Stimulated activated CD8-positive, alpha-beta memory T cell treated with anti-CD3 and anti-CD28 coated beads, Interleukin-12 subunit alpha, Interleukin-12 subunit beta, amount 100 ng/mL, for 4 hours (primary cell): ENCODE measurements around the gene SAMSN1.

Source experiments
- DNase-seq: peaks from one replicate; pipeline ENCODE4 v3.0.0-alpha.2; 2020; ENCODE audit warnings: low read depth

Gene SAMSN1

GRCh38 chr21:14484188-14485009, 61.7 kb downstream of the SAMSN1 start:
- DNase-seq: no peak

GRCh38 chr21:14483296-14483695, 62.8 kb downstream of the SAMSN1 start:
- no peak for DNase-seq

GRCh38 chr21:14482165-14482564, 64.0 kb downstream of the SAMSN1 start:
- no peak for DNase-seq

- no peak for DNase-seq
Observed at GRCh38 chr21:14480411-14481031, 65.6 kb downstream of the SAMSN1 start.

GRCh38 chr21:14479241-14479786, 66.8 kb downstream of the SAMSN1 start:
- no peak for DNase-seq

GRCh38 chr21:14477841-14478240, 68.3 kb downstream of the SAMSN1 start:
- no peak for DNase-seq

- DNase-seq: no peak
Observed at GRCh38 chr21:14477133-14477532, 69.0 kb downstream of the SAMSN1 start.

- no peak for DNase-seq
Observed at GRCh38 chr21:14474995-14475394, 71.1 kb downstream of the SAMSN1 start.

GRCh38 chr21:14469641-14470040, 76.5 kb downstream of the SAMSN1 start:
- no peak for DNase-seq

GRCh38 chr21:14466715-14467114, 79.4 kb downstream of the SAMSN1 start:
- DNase-seq: no peak

GRCh38 chr21:14457762-14458161, 88.4 kb downstream of the SAMSN1 start:
- no peak for DNase-seq

GRCh38 chr21:14456911-14457310, 89.2 kb downstream of the SAMSN1 start:
- DNase-seq: no peak

- no peak for DNase-seq
Observed at GRCh38 chr21:14454016-14455009, 91.8 kb downstream of the SAMSN1 start.

- no peak for DNase-seq
Observed at GRCh38 chr21:14453339-14454015, 92.6 kb downstream of the SAMSN1 start.

GRCh38 chr21:14452727-14453241, 93.3 kb downstream of the SAMSN1 start:
- DNase-seq: no peak

- DNase-seq: no peak
Observed at GRCh38 chr21:14452031-14452726, 93.9 kb downstream of the SAMSN1 start.

- no peak for DNase-seq
Observed at GRCh38 chr21:14451546-14451945, 94.6 kb downstream of the SAMSN1 start.

GRCh38 chr21:14448784-14449183, 97.3 kb downstream of the SAMSN1 start:
- no peak for DNase-seq

- no peak for DNase-seq
Observed at GRCh38 chr21:14438211-14438610, 107.9 kb downstream of the SAMSN1 start.

- no peak for DNase-seq
Observed at GRCh38 chr21:14435423-14435822, 110.7 kb downstream of the SAMSN1 start.
